Panc1 (cell line): ENCODE measurements around the gene DEXI. TPM values are rescaled to one million over a fixed set of nuclear protein-coding genes. Genes with fewer than 3 reads are reported as not detected.

Experiments
- ATAC-seq: fragments of 200-7000 bp; cut with Tn5 transposase; 2 replicates; pipeline ENCODE4 v1.9.1; 2020; ENCODE audit warnings: mild to moderate bottlenecking, moderate library complexity
- BruUV-seq: library from RNA; stranded (reverse); fragments of 400-500 nt; replicated peaks from 2 replicates; lab custom pipeline; 2021; lab: Mats Ljungman, UMichigan
- CTCF ChIA-PET: fragments of 300-600 bp; sonication (Branson Sonifier 250); formaldehyde crosslinking; loops from one replicate; lab custom pipeline; 2022; ENCODE audit warnings: antibody characterized with exemption; lab: Charles Lee
- POLR2A ChIA-PET: fragments of 300-600 bp; sonication (Branson Sonifier 250); formaldehyde crosslinking; loops from one replicate; lab custom pipeline; 2022; ENCODE audit warnings: antibody characterized with exemption; lab: Charles Lee
- DNase-seq: peaks from one replicate; pipeline ENCODE4 v3.0.0-alpha.2; 2010; ENCODE audit warnings: low read depth, low spot score
- H3K27ac ChIP-seq: 2 replicates; pipeline ENCODE4 v1.5.1; 2011; ENCODE audit warnings: mild to moderate bottlenecking, low read length, inconsistent platforms
- H3K27me3 ChIP-seq: fragments of 200-500 bp; sonication (Bioruptor generic); 2 replicates; pipeline ENCODE4 v1.6.0; 2014; ENCODE audit warnings: low read length, inconsistent platforms; ENCODE audit not compliant: control insufficient read depth, insufficient read depth
- H3K36me3 ChIP-seq: fragments of 200-500 bp; sonication (Bioruptor generic); 2 replicates; pipeline ENCODE4 v1.5.1; 2014; ENCODE audit warnings: inconsistent platforms, mild to moderate bottlenecking, low read length, moderate library complexity; ENCODE audit not compliant: control insufficient read depth, insufficient read depth
- H3K4me1 ChIP-seq: 2 replicates; pipeline ENCODE4 v1.5.1; 2011; ENCODE audit warnings: inconsistent platforms, mild to moderate bottlenecking, low read length, moderate library complexity; ENCODE audit not compliant: control insufficient read depth, insufficient read depth
- H3K4me3 ChIP-seq, 2 experiments: 2 replicates each; pipeline ENCODE4 v1.5.1; 2011 to 2012; ENCODE audit warnings: low read depth in 2 of 2, low read length in 2 of 2, mild to moderate bottlenecking in 2 of 2, inconsistent platforms in 1 of 2, moderate library complexity in 1 of 2
- H3K9me3 ChIP-seq: fragments of 200-500 bp; sonication (Bioruptor generic); 2 replicates; pipeline ENCODE4 v1.5.1; 2014; ENCODE audit warnings: low read depth, mild to moderate bottlenecking, inconsistent platforms, low read length, moderate library complexity; ENCODE audit not compliant: control insufficient read depth, insufficient read depth
- CTCF ChIP-seq: fragments of 450-650 bp; IDR thresholded peaks from 2 replicates; pipeline ENCODE4 v1.5.1; 2017; ENCODE audit warnings: mild to moderate bottlenecking
- POLR2AphosphoS5 ChIP-seq: IDR thresholded peaks from 2 replicates; pipeline ENCODE4 v1.6.1; 2012; ENCODE audit warnings: mild to moderate bottlenecking, low read depth, low read length, moderate library complexity
- REST ChIP-seq, 2 experiments: IDR thresholded peaks; 2 replicates each; pipeline ENCODE4 v1.6.1; 2011 to 2012; ENCODE audit warnings: low read depth in 2 of 2, control low read depth in 1 of 2, low read length in 1 of 2, mild to moderate bottlenecking in 1 of 2, moderate library complexity in 1 of 2; ENCODE audit not compliant: insufficient read depth in 1 of 2
- SIN3A ChIP-seq: IDR thresholded peaks from 2 replicates; pipeline ENCODE4 v1.6.1; 2012; ENCODE audit warnings: low read depth, mild to moderate bottlenecking, low read length, moderate library complexity, borderline replicate concordance; ENCODE audit not compliant: insufficient read depth
- TCF7L2 ChIP-seq: IDR thresholded peaks from 2 replicates; pipeline ENCODE4 v1.6.1; 2011; ENCODE audit warnings: mild to moderate bottlenecking, low read depth, low read length, inconsistent platforms
- in situ Hi-C: cut with HindIII; loops from 2 replicates; pipeline ENCODE4 v1.10.0; 2016; ENCODE audit warnings: low sequenced_read_pairs, low pct_unique_long_range_greater_than_20kb
- intact Hi-C: fragments of 100-400 bp; cut with micrococcal nuclease; formaldehyde crosslinking; loops from one replicate; pipeline ENCODE4 v1.10.0; 2022; ENCODE audit not compliant: unreplicated experiment
- total RNA-seq: library from RNA; stranded (reverse); gene quantifications from one replicate; pipeline ENCODE4 v1.2.1, GENCODE V29; 2021; ENCODE audit not compliant: unreplicated experiment

The DEXI gene
- total RNA-seq, 1 experiment from 2014 or later: 32.2 TPM

GRCh38 chr16:10881479-10882030, 60.7 kb downstream of the DEXI start:
- in situ Hi-C loops (no loop called here), intact Hi-C loops (no loop called here)
- ChIA-PET POLR2A (no interaction called here), CTCF (no interaction called here)
- no peaks in the 10 kb centered on the region for H3K9me3 ChIP-seq
- TF ChIP-seq TCF7L2: no peak
- no peak for TF ChIP-seq SIN3A
- TF ChIP-seq POLR2AphosphoS5: no peak
- TF ChIP-seq REST (IDR thresholded peaks at IDR 0.05; ENCODE audit: insufficient read depth in 1 of 2, low read depth in 2 of 2, low read length in 1 of 2): no peak
- TF ChIP-seq CTCF: no peak
- ATAC-seq (no peak), DNase-seq (no peak)
- no peak overlapping the region for H3K4me3 ChIP-seq
- no TSS peak for BruUV-seq
- no peaks in the 10 kb centered on the region for H3K4me1 ChIP-seq
- H3K27ac ChIP-seq: no peak overlapping the region
- H3K27me3 ChIP-seq: peaks cover 36% of the 10 kb centered on the region
- no peaks in the 10 kb centered on the region for H3K36me3 ChIP-seq

- POLR2A ChIA-PET: no interaction called here
Observed at GRCh38 chr16:10880594-10881452, 61.4 kb downstream of the DEXI start.

More at GRCh38 chr16:10880594-10881452, 61.4 kb downstream of the DEXI start:
- Histone ChIP-seq H3K4me3 (no peak overlapping the region), H3K9me3 (no peaks in the 10 kb centered on the region), H3K27ac (no peak overlapping the region), H3K36me3 (no peaks in the 10 kb centered on the region), H3K4me1 (no peaks in the 10 kb centered on the region), H3K27me3 (peaks cover 40% of the 10 kb centered on the region)
- no TSS peak for BruUV-seq
- intact Hi-C loops (no loop called here), in situ Hi-C loops (no loop called here)
- CTCF ChIA-PET: no interaction called here
- TF ChIP-seq CTCF: no peak
- no peak for TF ChIP-seq SIN3A
- TF ChIP-seq REST (IDR thresholded peaks at IDR 0.05; ENCODE audit: insufficient read depth in 1 of 2, low read depth in 2 of 2, low read length in 1 of 2): no peak
- no peak for TF ChIP-seq POLR2AphosphoS5
- no peak for TF ChIP-seq TCF7L2
- ATAC-seq: no peak
- DNase-seq: no peak
